ENCODE data around the gene SPRY1.

SPRY1 gene

DNA sequence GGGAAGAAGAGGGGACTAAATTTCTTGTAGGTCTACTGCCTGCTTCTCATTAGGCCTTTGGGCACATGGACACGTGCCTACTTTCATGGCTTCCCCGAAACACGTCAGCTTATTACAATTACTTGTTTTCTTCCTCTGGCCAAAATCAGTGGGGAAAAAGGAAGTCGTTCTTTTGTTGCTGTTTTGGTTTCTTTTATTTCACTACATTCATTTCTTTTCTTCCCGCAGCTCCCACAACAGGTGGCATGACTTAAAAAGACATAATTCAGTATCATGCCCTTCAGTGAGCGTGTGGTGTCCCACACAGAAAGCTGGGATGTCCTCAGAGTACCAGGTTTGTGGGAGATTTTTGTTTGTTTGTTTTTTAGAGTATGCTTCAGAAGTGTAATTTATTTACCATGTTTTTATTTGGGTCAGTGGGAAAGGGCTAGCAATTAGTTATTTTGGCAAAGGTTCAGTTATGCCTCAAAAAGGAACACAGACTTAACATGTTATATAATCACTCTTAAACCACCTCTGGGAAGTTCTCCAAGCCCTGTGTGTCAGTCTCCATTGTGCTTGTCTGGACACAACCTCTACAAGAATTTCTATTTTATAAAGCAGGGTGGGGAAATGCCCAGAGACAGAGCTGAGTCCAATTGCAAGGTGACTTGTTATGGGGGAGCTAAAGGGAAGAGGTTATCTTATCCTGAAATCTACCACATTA lies 44.2 kb upstream of the SPRY1 start:
- H3K27ac ChIP-seq: no peak overlapping the region
- TF ChIP-seq, protein P1, sequence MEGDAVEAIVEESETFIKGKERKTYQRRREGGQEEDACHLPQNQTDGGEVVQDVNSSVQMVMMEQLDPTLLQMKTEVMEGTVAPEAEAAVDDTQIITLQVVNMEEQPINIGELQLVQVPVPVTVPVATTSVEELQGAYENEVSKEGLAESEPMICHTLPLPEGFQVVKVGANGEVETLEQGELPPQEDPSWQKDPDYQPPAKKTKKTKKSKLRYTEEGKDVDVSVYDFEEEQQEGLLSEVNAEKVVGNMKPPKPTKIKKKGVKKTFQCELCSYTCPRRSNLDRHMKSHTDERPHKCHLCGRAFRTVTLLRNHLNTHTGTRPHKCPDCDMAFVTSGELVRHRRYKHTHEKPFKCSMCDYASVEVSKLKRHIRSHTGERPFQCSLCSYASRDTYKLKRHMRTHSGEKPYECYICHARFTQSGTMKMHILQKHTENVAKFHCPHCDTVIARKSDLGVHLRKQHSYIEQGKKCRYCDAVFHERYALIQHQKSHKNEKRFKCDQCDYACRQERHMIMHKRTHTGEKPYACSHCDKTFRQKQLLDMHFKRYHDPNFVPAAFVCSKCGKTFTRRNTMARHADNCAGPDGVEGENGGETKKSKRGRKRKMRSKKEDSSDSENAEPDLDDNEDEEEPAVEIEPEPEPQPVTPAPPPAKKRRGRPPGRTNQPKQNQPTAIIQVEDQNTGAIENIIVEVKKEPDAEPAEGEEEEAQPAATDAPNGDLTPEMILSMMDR (conservative IDR thresholded peaks at IDR 0.05): no peak

DNA sequence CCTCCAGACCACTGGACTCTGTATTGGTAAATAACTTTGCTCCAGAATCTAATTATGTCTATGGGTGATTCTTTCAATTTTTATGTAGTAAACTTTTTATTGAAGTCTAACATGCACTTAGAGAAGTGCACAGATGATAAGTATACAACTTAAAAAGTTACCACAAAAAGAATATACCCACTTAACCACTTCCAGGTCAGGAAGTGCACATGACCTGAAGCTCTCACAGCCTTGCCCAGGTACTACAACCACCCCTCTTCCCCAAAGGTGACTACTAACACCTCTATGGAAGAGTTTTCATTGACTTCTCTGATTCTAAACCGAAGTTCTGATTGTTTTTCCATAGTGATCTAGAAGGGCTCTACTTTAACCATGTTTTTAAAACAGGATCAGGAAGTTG lies 43.6 kb upstream of the SPRY1 start:
- H3K27ac ChIP-seq: no peak overlapping the region
- TF ChIP-seq, protein P1 (conservative IDR thresholded peaks at IDR 0.05): no peak

DNA sequence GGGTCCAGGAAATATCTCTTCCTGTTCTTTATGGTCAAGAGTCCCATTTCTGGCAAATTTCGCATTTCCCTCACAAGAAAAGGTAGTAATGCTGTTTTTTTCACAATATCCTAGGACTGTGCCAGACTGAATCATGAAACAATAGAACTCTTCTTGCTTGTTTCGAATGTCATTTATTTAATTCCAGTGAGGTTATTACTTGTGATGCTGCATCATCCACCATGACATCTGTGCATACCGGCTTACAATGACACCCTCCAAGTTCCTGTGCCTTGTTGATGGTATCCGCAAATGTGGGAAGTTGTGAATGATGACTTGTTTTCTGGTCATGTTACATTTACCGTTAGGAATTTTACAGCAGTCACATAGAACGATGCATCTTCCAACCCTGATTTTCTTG lies 42.9 kb upstream of the SPRY1 start:
- TF ChIP-seq, protein P1 (conservative IDR thresholded peaks at IDR 0.05): no peak
- H3K27ac ChIP-seq: no peak overlapping the region

DNA sequence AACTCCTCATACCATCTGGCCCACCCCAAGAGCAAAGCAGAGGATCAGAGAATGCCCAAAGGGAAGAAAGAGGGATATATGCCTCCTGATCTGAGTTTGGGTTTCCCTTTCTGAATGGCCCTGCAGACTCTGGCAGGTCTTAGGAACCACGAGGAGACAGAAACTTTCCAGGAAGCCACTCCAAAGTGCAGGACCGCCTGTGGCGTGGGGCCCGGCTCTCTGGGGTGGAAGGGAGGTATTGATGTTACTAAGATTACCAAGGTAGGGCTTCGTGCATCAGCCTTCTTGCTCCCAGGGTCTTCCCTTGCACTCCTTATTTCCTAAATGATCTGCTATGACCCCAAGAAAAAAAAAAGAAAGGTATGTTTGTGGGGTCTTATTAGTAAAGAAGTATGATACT lies 41.9 kb upstream of the SPRY1 start:
- no peak overlapping the region for H3K27ac ChIP-seq
- TF ChIP-seq, protein P1 (conservative IDR thresholded peaks at IDR 0.05): no peak

DNA sequence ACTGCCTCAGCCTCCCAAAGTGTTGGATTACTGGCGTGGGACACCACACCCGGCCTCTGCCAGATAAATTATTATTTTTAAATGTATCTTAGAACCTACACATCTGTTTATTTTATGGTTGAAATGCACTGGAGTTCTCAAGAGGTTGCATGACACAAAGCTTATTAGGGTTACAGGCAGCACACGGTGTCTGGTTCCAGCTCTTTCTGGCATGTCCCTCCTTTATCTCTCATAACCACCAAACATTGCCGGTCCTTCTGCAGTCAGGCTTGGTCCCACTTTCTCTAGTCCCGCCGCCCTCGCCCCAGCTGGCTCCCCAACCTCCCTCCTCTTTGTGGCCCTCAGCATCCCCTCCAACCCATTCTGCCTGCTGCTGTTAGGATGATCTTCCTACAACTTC lies 39.7 kb upstream of the SPRY1 start:
- H3K27ac ChIP-seq: no peak overlapping the region
- TF ChIP-seq, protein P1 (conservative IDR thresholded peaks at IDR 0.05): no peak

DNA sequence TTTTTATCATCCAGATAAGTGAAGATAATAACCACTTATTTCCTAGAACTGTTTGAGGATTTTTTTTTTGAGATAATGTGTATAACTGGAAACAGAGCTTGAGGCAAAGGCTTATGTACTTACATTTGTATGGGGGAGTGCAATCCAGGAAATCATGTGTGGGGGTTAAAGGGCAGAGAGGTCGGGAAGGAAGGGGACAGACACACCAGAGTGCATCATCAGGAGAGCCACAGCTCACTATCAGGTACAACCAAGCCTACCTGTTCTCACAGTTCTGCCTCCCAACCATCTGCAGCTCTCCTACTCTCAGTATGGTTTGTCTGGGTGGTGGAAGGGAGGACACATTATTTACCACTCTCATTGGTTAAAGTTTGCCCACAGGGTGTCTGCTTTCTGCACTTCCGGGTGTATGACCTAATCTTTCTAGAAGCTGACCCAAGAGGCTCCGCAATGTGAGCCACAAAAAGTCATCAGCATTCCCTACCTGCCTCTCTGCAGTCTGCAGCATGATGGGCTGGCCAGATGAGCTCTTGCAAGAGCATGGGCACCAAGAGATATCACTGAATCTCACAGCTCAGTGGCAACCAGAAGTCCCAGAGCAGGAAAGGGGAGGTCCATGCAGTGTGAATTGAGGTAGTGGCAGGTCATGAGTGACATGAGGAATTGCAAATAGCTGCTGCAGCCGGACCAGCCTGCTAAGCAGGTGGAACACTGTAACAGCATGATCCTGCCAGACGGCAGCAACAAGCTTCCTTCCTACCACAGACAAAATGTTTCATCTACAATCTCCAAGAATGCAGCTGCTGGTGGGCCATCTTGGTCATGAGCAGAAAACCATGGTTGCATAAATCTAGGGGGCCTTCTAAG lies 36.9 kb upstream of the SPRY1 start:
- no peak overlapping the region for H3K27ac ChIP-seq
- TF ChIP-seq, protein P1 (conservative IDR thresholded peaks at IDR 0.05): no peak

DNA sequence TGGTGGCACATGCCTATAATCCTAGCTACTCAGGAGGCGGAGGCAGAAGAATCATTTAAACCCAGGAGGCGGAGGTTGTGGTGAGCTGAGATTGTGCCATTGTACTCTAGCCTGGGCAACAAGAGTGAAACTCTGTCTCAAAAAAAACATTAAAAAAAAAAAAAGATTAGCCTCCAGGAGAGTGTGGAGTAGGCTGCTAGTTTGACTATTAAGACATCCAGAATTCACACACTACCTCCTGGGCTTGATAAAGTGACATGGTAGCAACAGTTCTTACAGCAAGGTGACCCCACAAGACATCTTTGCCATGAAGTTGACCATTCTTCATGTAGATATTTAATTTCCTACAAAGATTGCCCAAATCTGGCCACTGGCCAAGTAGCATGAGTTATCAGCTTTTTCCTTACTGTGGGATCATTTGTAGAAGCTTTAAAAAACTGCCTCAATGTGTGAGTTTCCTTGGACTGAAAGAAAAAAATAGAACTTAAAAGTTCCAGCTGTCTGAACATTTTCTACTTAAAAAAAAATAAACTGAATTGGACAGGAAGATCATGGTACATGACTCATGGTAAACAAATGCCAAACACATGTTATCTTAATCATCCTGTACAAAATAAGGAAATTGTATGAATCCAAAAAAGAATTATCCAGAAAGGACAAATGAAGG lies 35.3 kb upstream of the SPRY1 start:
- TF ChIP-seq, protein P1 (conservative IDR thresholded peaks at IDR 0.05): no peak
- H3K27ac ChIP-seq: no peak overlapping the region
